ENCODE results near the gene IMMP2L.

IMMP2L gene

DNA sequence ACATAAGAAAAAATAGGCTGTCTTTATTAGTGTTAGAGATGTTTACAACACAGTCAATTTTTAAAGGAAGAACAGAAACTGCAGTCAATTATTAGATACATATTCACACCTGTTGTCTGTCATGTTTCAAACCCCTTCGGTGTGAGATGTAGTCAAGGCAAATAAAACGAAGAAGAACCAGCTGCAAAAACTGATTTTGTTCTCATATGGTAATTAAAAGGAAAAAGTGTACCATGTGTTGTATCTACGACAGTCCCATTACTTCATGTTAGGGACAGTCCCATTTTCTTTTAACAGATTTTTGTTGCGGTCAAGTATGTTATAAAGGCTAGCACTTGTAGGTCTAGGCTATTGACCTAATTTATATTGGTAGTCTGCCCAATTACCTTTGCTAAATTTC lies 321.9 kb downstream of the IMMP2L start:
- Mint-ChIP-seq H3K36me3 (peaks cover 9 to 11% of the 10 kb centered on the region in 2 donors), H3K27me3 (no peaks in the 10 kb centered on the region), H3K4me3 (no peak overlapping the region), H3K9me3 (peaks cover 0 to 7% of the 10 kb centered on the region in 2 donors), H3K4me1 (peaks cover 15 to 21% of the 10 kb centered on the region in 2 donors), H3K27ac (no peak overlapping the region)
- DNase-seq, result no peak
- peak; percentile 46 to 56 for ATAC-seq (replicated peaks)

DNA sequence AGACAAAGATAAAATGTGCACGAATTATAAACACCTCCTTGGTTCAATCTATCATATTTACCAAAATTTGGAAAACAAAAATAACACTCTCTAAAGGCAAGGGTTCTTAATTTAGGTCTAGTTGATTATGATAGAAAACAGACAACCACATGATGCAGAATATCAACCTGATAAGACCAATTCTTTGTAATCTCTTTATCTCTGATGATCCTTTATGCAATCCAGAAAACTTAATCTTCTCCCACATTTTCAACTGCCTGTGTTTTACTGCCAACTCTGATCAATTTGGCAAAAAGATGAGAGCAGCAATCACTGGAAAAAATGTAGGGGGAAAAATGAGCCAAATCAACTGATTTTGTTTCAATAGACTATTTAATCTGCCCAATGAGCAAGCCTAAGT lies 322.9 kb downstream of the IMMP2L start:
- ATAC-seq (replicated peaks) (no peak), DNase-seq (no peak)
- Mint-ChIP-seq H3K4me3 (no peak overlapping the region), H3K27ac (no peak overlapping the region), H3K4me1 (peaks cover 15 to 21% of the 10 kb centered on the region in 2 donors), H3K27me3 (no peaks in the 10 kb centered on the region), H3K9me3 (peaks cover 0 to 8% of the 10 kb centered on the region in 2 donors), H3K36me3 (peaks cover 10 to 12% of the 10 kb centered on the region in 2 donors)

GRCh38 chr7:111238886-111239285 lies 323.4 kb downstream of the IMMP2L start:
- Mint-ChIP-seq H3K9me3 (peaks cover 0 to 8% of the 10 kb centered on the region in 2 donors), H3K27me3 (no peaks in the 10 kb centered on the region), H3K4me3 (no peak overlapping the region), H3K4me1 (peaks cover 15 to 21% of the 10 kb centered on the region in 2 donors), H3K27ac (no peak overlapping the region), H3K36me3 (peaks cover 10 to 12% of the 10 kb centered on the region in 2 donors)
- DNase-seq (no peak), ATAC-seq (replicated peaks) (no peak)

GRCh38 chr7:111235709-111236108 lies 326.6 kb downstream of the IMMP2L start:
- peaks cover 10 to 12% of the 10 kb centered on the region in 2 donors for H3K36me3 Mint-ChIP-seq
- H3K4me3 Mint-ChIP-seq, result no peak overlapping the region
- no peaks in the 10 kb centered on the region for H3K27me3 Mint-ChIP-seq
- H3K9me3 Mint-ChIP-seq, result peaks cover 0 to 8% of the 10 kb centered on the region in 2 donors
- ATAC-seq (replicated peaks), result no peak
- no peak overlapping the region for H3K27ac Mint-ChIP-seq
- H3K4me1 Mint-ChIP-seq, result peaks cover 17 to 22% of the 10 kb centered on the region in 2 donors
- no peak for DNase-seq

DNA sequence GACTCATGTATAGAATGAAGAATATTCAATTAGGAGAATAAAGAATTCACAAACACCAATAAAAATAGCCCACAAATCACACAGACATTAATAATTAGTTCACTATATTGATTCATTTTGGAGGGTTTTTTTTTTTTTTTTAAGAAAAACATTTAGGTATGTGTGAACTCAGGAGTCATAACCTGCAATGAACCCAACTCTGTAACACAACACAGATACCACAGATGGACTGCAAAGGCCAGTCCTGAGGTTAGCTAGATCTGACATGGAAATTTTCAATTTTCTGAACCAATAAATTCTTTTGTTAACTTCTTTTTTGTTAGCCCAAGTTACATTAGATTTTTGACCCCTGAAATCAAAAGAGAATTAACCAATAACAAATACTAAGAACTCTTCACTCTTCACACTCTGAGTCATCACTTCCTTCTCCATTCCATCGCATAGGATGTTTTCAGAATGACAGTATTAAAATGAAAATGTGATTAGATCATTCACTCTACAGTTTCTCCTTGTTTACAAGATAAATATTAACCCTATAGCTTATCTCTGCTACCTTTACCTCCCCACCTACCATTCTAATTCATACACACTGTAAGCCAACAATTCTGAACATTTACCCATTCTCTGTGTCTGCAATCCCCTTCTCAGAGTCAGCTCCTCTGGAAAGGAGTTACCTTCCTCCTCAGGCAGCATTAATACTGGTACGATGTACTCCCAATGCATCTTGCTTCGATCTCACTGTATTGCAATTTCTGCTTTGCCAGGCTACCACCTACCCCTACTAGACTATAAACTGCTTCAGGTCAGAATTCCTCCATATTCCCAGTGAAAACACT lies 329.8 kb downstream of the IMMP2L start:
- no peak for DNase-seq
- no peaks in the 10 kb centered on the region for H3K27me3 Mint-ChIP-seq
- peaks cover 10 to 16% of the 10 kb centered on the region in 2 donors for H3K36me3 Mint-ChIP-seq

GRCh38 chr7:111229916-111230315 lies 332.4 kb downstream of the IMMP2L start:
- Mint-ChIP-seq H3K4me3 (no peak overlapping the region), H3K4me1 (peaks cover 10 to 22% of the 10 kb centered on the region in 2 donors), H3K27ac (no peak overlapping the region), H3K36me3 (peaks cover 2 to 4% of the 10 kb centered on the region in 2 donors), H3K27me3 (no peaks in the 10 kb centered on the region), H3K9me3 (peaks cover 0 to 1% of the 10 kb centered on the region in 2 donors)
- ATAC-seq (replicated peaks) (no peak), DNase-seq (no peak)

More for the DNA sequence above, 329.8 kb downstream of the IMMP2L start:
- Mint-ChIP-seq H3K27ac (no peak overlapping the region), H3K4me3 (no peak overlapping the region), H3K4me1 (peaks cover 8 to 12% of the 10 kb centered on the region in 2 donors), H3K9me3 (peaks cover 0 to 8% of the 10 kb centered on the region in 2 donors)
- ATAC-seq (replicated peaks), result peak; percentile 79 to 93

DNA sequence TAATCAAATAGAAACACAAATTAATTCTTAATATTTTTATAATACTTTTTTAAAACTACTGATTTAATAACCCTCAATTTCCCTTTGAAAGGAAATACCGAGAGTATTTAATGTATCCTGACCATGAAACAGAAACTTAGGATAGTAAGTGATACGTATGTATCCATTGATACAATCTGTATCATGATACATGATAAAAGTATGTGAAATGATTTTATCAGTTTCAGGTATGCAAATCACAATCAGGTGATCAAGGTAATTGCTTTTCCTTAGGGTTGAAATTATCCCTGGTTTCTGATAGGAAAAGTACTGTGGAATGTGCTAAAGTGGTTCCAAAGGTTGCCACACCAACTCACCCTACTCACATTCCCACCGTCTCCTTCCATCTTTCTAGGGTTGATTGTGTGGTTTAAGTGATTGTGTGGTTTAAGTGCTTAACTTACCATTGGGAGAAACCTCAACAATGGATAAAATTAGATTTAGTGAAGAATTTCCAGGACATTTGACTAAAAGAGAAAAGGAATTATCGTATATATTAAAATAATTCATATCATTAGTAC lies 333.0 kb downstream of the IMMP2L start:
- H3K27ac Mint-ChIP-seq, result no peak overlapping the region
- peaks cover 2 to 4% of the 10 kb centered on the region in 2 donors for H3K36me3 Mint-ChIP-seq
- ATAC-seq (replicated peaks) (no peak), DNase-seq (no peak)
- peaks cover 0 to 1% of the 10 kb centered on the region in 2 donors for H3K9me3 Mint-ChIP-seq
- peaks cover 10 to 24% of the 10 kb centered on the region in 2 donors for H3K4me1 Mint-ChIP-seq
- no peaks in the 10 kb centered on the region for H3K27me3 Mint-ChIP-seq
- no peak overlapping the region for H3K4me3 Mint-ChIP-seq

GRCh38 chr7:111228437-111228836 lies 333.9 kb downstream of the IMMP2L start:
- Mint-ChIP-seq H3K27ac (no peak overlapping the region), H3K4me1 (peaks cover 12 to 30% of the 10 kb centered on the region in 2 donors), H3K36me3 (peaks cover 2 to 4% of the 10 kb centered on the region in 2 donors), H3K4me3 (no peak overlapping the region), H3K9me3 (peaks cover 0 to 1% of the 10 kb centered on the region in 2 donors), H3K27me3 (no peaks in the 10 kb centered on the region)
- DNase-seq (no peak), ATAC-seq (replicated peaks) (no peak)

- Mint-ChIP-seq H3K27ac (no peak overlapping the region), H3K4me1 (peaks cover 7 to 23% of the 10 kb centered on the region in 2 donors), H3K4me3 (no peak overlapping the region), H3K36me3 (peaks cover 2 to 4% of the 10 kb centered on the region in 2 donors), H3K27me3 (no peaks in the 10 kb centered on the region), H3K9me3 (peaks cover 0 to 1% of the 10 kb centered on the region in 2 donors)
- DNase-seq, result no peak
- ATAC-seq (replicated peaks), result no peak
These were observed 335.5 kb downstream of the IMMP2L start for GRCh38 chr7:111226800-111227199.

DNA sequence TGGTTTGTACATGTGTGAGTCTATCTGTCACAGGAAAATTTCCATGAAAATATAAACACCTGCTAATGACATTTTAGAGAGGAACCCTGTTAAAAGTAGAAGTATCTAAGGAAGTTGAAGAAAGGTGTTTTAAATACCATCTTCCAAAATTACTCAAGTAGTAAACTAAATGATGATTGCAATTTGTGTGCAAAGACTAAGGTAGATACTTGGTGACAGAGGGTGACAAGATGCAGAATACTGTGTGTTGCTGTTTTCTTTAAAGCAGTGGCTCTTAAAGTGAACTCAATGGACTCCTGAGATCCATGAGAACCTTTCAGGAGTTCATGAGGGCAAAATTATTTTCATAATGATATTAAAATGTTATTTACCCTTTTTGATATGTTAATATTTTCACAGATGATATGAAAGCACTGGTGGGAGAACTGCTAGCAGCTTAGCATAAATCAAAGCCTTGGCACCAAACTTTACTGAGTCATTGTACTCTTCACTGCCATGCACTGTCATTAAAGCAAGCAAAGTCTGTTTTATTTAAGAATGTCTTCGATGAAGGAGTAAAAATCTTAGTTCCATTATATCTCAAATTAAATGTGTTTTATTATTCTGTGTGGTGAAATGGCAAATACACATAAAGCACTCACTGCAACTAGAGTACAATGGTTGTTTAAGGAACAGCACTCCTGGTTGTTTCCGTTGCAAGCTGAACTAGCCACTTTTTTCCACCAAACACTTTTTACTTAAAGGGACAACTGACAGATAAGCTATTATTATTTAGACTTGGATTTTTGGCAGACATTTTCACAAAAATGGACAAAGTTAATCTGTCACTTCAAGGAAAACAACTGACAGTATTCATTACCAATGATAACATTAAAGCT lies 337.7 kb downstream of the IMMP2L start:
- Mint-ChIP-seq H3K9me3 (peaks cover 0 to 1% of the 10 kb centered on the region in 2 donors), H3K4me3 (no peak overlapping the region), H3K4me1 (peaks cover 4 to 18% of the 10 kb centered on the region in 2 donors), H3K27ac (no peak overlapping the region), H3K27me3 (no peaks in the 10 kb centered on the region), H3K36me3 (peaks cover 0 to 2% of the 10 kb centered on the region in 2 donors)
- ATAC-seq (replicated peaks) (peak; percentile 58 to 66), DNase-seq (no peak)

- no peaks in the 10 kb centered on the region for H3K27me3 Mint-ChIP-seq
- no peak overlapping the region for H3K27ac Mint-ChIP-seq
- DNase-seq (peak; percentile 3), ATAC-seq (replicated peaks) (peak; percentile 97 to 99)
- H3K4me1 Mint-ChIP-seq, result peaks cover 4 to 18% of the 10 kb centered on the region in 2 donors
- peaks cover 0 to 1% of the 10 kb centered on the region in 2 donors for H3K9me3 Mint-ChIP-seq
- peaks cover 0 to 2% of the 10 kb centered on the region in 2 donors for H3K36me3 Mint-ChIP-seq
- no peak overlapping the region for H3K4me3 Mint-ChIP-seq
These were observed 338.5 kb downstream of the IMMP2L start for GRCh38 chr7:111223802-111224253.

GRCh38 chr7:111215550-111215949 lies 346.7 kb downstream of the IMMP2L start:
- H3K4me1 Mint-ChIP-seq, result peaks cover 0 to 1% of the 10 kb centered on the region in 2 donors
- no peak overlapping the region for H3K27ac Mint-ChIP-seq
- DNase-seq (no peak), ATAC-seq (replicated peaks) (no peak)
- H3K27me3 Mint-ChIP-seq, result no peaks in the 10 kb centered on the region
- no peak overlapping the region for H3K4me3 Mint-ChIP-seq
- H3K9me3 Mint-ChIP-seq, result no peaks in the 10 kb centered on the region
- peaks cover 10 to 19% of the 10 kb centered on the region in 2 donors for H3K36me3 Mint-ChIP-seq

DNA sequence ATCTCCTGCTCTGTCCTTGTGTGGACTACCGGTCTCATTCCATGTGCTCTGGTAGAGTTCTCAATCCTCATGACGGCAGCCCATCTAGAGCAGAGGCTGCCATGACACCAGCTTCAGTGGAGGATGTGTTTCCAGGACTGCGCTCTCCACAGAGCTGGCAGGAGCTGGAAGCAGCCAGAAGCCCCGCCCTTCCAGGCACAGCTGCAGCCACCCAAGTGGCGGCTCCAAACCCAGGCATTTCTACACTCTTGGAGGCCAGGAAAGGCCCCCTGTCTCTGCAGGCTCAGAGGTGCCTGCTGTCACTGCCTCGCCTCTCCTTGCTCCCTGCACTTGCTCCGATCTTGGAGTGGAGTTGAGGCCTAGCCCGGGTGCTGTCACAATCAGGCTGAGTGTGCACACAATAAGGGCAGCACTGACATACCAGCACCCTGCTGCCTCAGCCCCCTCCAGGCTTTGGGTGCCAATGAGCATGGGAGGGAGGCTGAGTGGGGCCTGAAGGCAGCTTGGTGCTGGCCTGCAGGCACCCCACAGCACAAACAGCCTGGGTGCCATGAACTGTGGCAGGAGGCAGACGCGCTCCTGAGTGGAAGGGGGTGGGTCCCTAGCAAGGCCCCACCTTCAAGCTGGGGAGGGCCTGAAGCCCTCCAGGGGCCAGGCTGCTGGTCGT lies 349.3 kb downstream of the IMMP2L start:
- peaks cover 0 to 1% of the 10 kb centered on the region in 2 donors for H3K4me1 Mint-ChIP-seq
- peaks cover 11 to 23% of the 10 kb centered on the region in 2 donors for H3K36me3 Mint-ChIP-seq
- no peaks in the 10 kb centered on the region for H3K27me3 Mint-ChIP-seq
- no peak overlapping the region for H3K4me3 Mint-ChIP-seq
- no peak for DNase-seq
- no peak overlapping the region for H3K27ac Mint-ChIP-seq
- no peaks in the 10 kb centered on the region for H3K9me3 Mint-ChIP-seq
- no peak for ATAC-seq (replicated peaks)

Data from stimulated activated naive B cell treated with anti-CD40 and anti-IgM and Interleukin-4, amounts not matched to agents 10 μg/mL and 1 μg/mL and 100 μg/mL, for 72 hours (primary cell).